HepG2 (cell line): ENCODE results near the gene AP3B1. TPM values are rescaled to one million over a fixed set of nuclear protein-coding genes. Genes with fewer than 3 reads are reported as not detected.

Experiments
- ATAC-seq: fragments of 200-7000 bp; cut with Tn5 transposase; 3 replicates; pipeline ENCODE4 v1.9.1; 2020; ENCODE audit warnings: mild to moderate bottlenecking, moderate library complexity
- BruUV-seq: library from RNA; stranded (reverse); fragments of 400-500 nt; replicated peaks from 2 replicates; lab custom pipeline; 2021; lab: Mats Ljungman, UMichigan
- CTCF ChIA-PET: fragments of 300-600 bp; formaldehyde crosslinking; extraction: SDS; loops from one replicate; lab custom pipeline; 2021; ENCODE audit warnings: low total read pairs, inconsistent platforms, low intra/inter-chr PET ratio; lab: Yijun Ruan, JAX
- POLR2A ChIA-PET: fragments of 350-600 bp; sonication (Branson Sonifier 250); formaldehyde crosslinking; loops from one replicate; lab custom pipeline; 2020; ENCODE audit warnings: antibody characterized with exemption, inconsistent platforms; lab: Yijun Ruan, JAX
- DNase-seq: peaks from one replicate; pipeline ENCODE4 v3.0.0-alpha.2; 2015; ENCODE audit warnings: low spot score
- FAIRE-seq: peaks from 3 replicates; lab custom pipeline; 2011; peaks lifted over from hg19 to GRCh38; lab: Jason Lieb, UNC
- H2AFZ ChIP-seq: one replicate; pipeline ENCODE4 v1.6.1; 2011; ENCODE audit warnings: low read length, inconsistent platforms
- H3K27ac ChIP-seq: fragments of 300-600 bp; 3 replicates; pipeline ENCODE4 v1.8.0; 2011; ENCODE audit warnings: mixed run types, mild to moderate bottlenecking, mixed read lengths, low read length, inconsistent platforms; ENCODE audit not compliant: insufficient read depth; ENCODE audit errors: extremely low read length
- H3K27me3 ChIP-seq, 2 experiments: fragments of 200-600 bp in 1 of 2; 2 replicates in 1 of 2; 3 replicates in 1 of 2; pipeline versions ENCODE4 v1.6.0 to v1.8.0; 2011; ENCODE audit warnings: low read length in 2 of 2, mild to moderate bottlenecking in 2 of 2, moderate library complexity in 2 of 2, inconsistent platforms in 1 of 2; ENCODE audit not compliant: insufficient read depth in 2 of 2, control insufficient read depth in 1 of 2
- H3K36me3 ChIP-seq, 2 experiments: fragments of 200-600 bp in 1 of 2; replicated peaks in 1 of 2; 2 replicates in 1 of 2; 3 replicates in 1 of 2; pipeline versions ENCODE4 v1.5.1 to v1.8.0; 2011; ENCODE audit warnings: low read length in 2 of 2, inconsistent platforms in 1 of 2; ENCODE audit not compliant: insufficient read depth in 2 of 2, control insufficient read depth in 1 of 2
- H3K4me1 ChIP-seq: 2 replicates; pipeline ENCODE4 v1.5.1; 2012; ENCODE audit warnings: low read length, inconsistent platforms; ENCODE audit not compliant: insufficient read depth
- H3K4me2 ChIP-seq: 2 replicates; pipeline ENCODE4 v1.6.0; 2011; ENCODE audit warnings: low read depth, low read length, inconsistent platforms
- H3K4me3 ChIP-seq, 3 experiments: fragments of 200-600 bp in 1 of 3; sonication (generic), shearing (Covaris generic) in 1 of 3; replicated peaks in 1 of 3; 2 replicates each; pipeline ENCODE4 v1.5.1; 2011 to 2016; ENCODE audit warnings: low read length in 3 of 3, inconsistent platforms in 2 of 3, low read depth in 2 of 3, mild to moderate bottlenecking in 2 of 3, control low read depth in 1 of 3, mixed read lengths in 1 of 3; ENCODE audit not compliant: insufficient read depth in 1 of 3
- H3K79me2 ChIP-seq: one replicate; pipeline ENCODE4 v1.6.1; 2011; ENCODE audit warnings: low read length, inconsistent platforms; ENCODE audit not compliant: insufficient read depth
- H3K9ac ChIP-seq: 2 replicates; pipeline ENCODE4 v1.6.0; 2011; ENCODE audit warnings: mild to moderate bottlenecking, low read depth, low read length, inconsistent platforms; ENCODE audit not compliant: insufficient read depth
- H3K9me3 ChIP-seq: 2 replicates; pipeline ENCODE4 v1.5.1; 2012; ENCODE audit warnings: mild to moderate bottlenecking, low read length
- H4K20me1 ChIP-seq: 2 replicates; pipeline ENCODE4 v1.6.0; 2011; ENCODE audit warnings: inconsistent platforms, mild to moderate bottlenecking, low read length, moderate library complexity; ENCODE audit not compliant: insufficient read depth
- ATF7 ChIP-seq, 2 experiments: fragments of 450-650 bp in 1 of 2; sonication (generic) in 1 of 2; formaldehyde crosslinking in 1 of 2; IDR thresholded peaks; 2 replicates each; pipeline versions ENCODE4 v1.4.0 to v1.6.1; 2016 to 2020; ENCODE audit warnings: antibody characterized with exemption in 1 of 2, mild to moderate bottlenecking in 1 of 2, missing genetic modification reagents in 1 of 2
- DPF2 ChIP-seq: sonication (generic); formaldehyde crosslinking; IDR thresholded peaks from 2 replicates; pipeline ENCODE4 v1.4.0; 2020; ENCODE audit warnings: mild to moderate bottlenecking, low read depth, missing genetic modification reagents, borderline replicate concordance
- ELF3 ChIP-seq: IDR thresholded peaks from 2 replicates; pipeline ENCODE4 v1.6.1; 2016; ENCODE audit warnings: missing genetic modification reagents, missing compliant biosample characterization
- FOXO1 ChIP-seq: sonication (generic); formaldehyde crosslinking; IDR thresholded peaks from 2 replicates; pipeline ENCODE4 v1.4.0; 2020; ENCODE audit warnings: missing genetic modification reagents
- GZF1 ChIP-seq: sonication (generic); formaldehyde crosslinking; IDR thresholded peaks from 2 replicates; pipeline ENCODE4 v1.5.1; 2020; ENCODE audit warnings: mild to moderate bottlenecking, missing genetic modification reagents
- HNRNPL ChIP-seq: fragments of 200-400 bp; formaldehyde crosslinking; IDR thresholded peaks from 2 replicates; pipeline ENCODE4 v1.6.1; 2017; ENCODE audit warnings: mild to moderate bottlenecking, low read depth, low read length
- KDM5A ChIP-seq: fragments of 200-600 bp; sonication (generic); IDR thresholded peaks from 2 replicates; pipeline ENCODE4 v1.7.0; 2018; ENCODE audit warnings: antibody characterized with exemption, mild to moderate bottlenecking, low read length, borderline replicate concordance
- KLF11 ChIP-seq: IDR thresholded peaks from 2 replicates; pipeline ENCODE4 v1.6.1; 2016; ENCODE audit warnings: missing compliant biosample characterization
- KLF12 ChIP-seq: sonication (generic); formaldehyde crosslinking; IDR thresholded peaks from 2 replicates; pipeline ENCODE4 v1.4.0; 2020; ENCODE audit warnings: missing genetic modification reagents, borderline replicate concordance
- MTA3 ChIP-seq: sonication (generic); formaldehyde crosslinking; IDR thresholded peaks from 2 replicates; pipeline ENCODE4 v1.4.0; 2020; ENCODE audit warnings: missing genetic modification reagents
- NCOA1 ChIP-seq: sonication (generic); formaldehyde crosslinking; IDR thresholded peaks from 2 replicates; pipeline ENCODE4 v1.9.0; 2021; ENCODE audit warnings: missing genetic modification reagents
- PAF1 ChIP-seq: IDR thresholded peaks from 2 replicates; pipeline ENCODE4 v1.6.1; 2016; ENCODE audit warnings: missing genetic modification reagents, missing compliant biosample characterization
- RAD21 ChIP-seq: fragments of 450-650 bp; formaldehyde crosslinking; IDR thresholded peaks from 2 replicates; pipeline ENCODE4 v1.5.0; 2020; ENCODE audit warnings: mild to moderate bottlenecking
- TMF1 ChIP-seq: sonication (generic); formaldehyde crosslinking; IDR thresholded peaks from 2 replicates; pipeline ENCODE4 v1.8.1; 2022; ENCODE audit warnings: low read depth, missing genetic modification reagents
- YY1 ChIP-seq: IDR thresholded peaks from 2 replicates; pipeline ENCODE4 v1.6.1; 2011; ENCODE audit warnings: low read length, low read depth, moderate library complexity, mild to moderate bottlenecking; ENCODE audit not compliant: insufficient read depth, insufficient replicate concordance
- ZFP41 ChIP-seq: sonication (generic); formaldehyde crosslinking; IDR thresholded peaks from 2 replicates; pipeline ENCODE4 v1.4.0; 2020; ENCODE audit warnings: mild to moderate bottlenecking, missing genetic modification reagents, borderline replicate concordance
- ZFP91 ChIP-seq: sonication (generic); formaldehyde crosslinking; IDR thresholded peaks from 2 replicates; pipeline ENCODE4 v1.9.0; 2022; ENCODE audit warnings: missing genetic modification reagents, mild to moderate bottlenecking, borderline replicate concordance
- ZNF160 ChIP-seq: sonication (generic); formaldehyde crosslinking; IDR thresholded peaks from 2 replicates; pipeline ENCODE4 v1.8.0; 2022; ENCODE audit warnings: mild to moderate bottlenecking, inconsistent platforms, missing genetic modification reagents
- ZNF367 ChIP-seq: sonication (generic); formaldehyde crosslinking; IDR thresholded peaks from 2 replicates; pipeline ENCODE4 v1.4.0; 2020; ENCODE audit warnings: missing genetic modification reagents, borderline replicate concordance
- ZNF615 ChIP-seq: sonication (generic); formaldehyde crosslinking; IDR thresholded peaks from 2 replicates; pipeline ENCODE4 v1.5.0; 2020; ENCODE audit warnings: mild to moderate bottlenecking, missing genetic modification reagents, borderline replicate concordance
- ZNF781 ChIP-seq: sonication (generic); formaldehyde crosslinking; IDR thresholded peaks from 2 replicates; pipeline ENCODE4 v1.5.1; 2020; ENCODE audit warnings: borderline replicate concordance, mild to moderate bottlenecking, missing genetic modification reagents; ENCODE audit errors: not compliant biosample characterization
- WGBS: methylation state at CpG from one replicate; pipeline ENCODE4 v1.1.6; 2017; ENCODE audit warnings: low lambda C conversion rate; 5-methylcytosine and 5-hydroxymethylcytosine counted together
- in situ Hi-C: cut with HindIII; loops from 2 replicates; pipeline ENCODE4 v1.10.0; 2017; ENCODE audit warnings: low pct_unique_long_range_greater_than_20kb; ENCODE audit not compliant: extremely low pct_ligation_motif_present
- intact Hi-C: fragments of 100-400 bp; cut with micrococcal nuclease; formaldehyde crosslinking; loops from one replicate; pipeline ENCODE4 v1.10.0; 2022; ENCODE audit not compliant: unreplicated experiment
- polyA plus RNA-seq, 8 experiments: library from polyadenylated mRNA; depleted of rRNA in 3 of 8; stranded (reverse) in 7 of 8; unstranded in 1 of 8; fragments of >200 nt; fragmentation: Illumina TruSeq in 4 of 8; extraction: Trizol in 4 of 8; gene quantifications; 2 replicates each; pipeline versions ENCODE4 v1.2.1 to v1.2.3, GENCODE V29; 2011 to 2016; ENCODE audit warnings: low read depth in 4 of 8, missing spikeins in 1 of 8, mixed read lengths in 1 of 8; ENCODE audit not compliant: insufficient read depth in 1 of 8
- total RNA-seq, 5 experiments: library from RNA; depleted of rRNA; stranded (reverse); fragments of >200 nt; fragmentation: Illumina TruSeq; extraction: Trizol; gene quantifications; 2 replicates each; pipeline ENCODE4 v1.2.3, GENCODE V29; 2016; ENCODE audit warnings: low read depth in 1 of 5
- TF ChIP-seq, protein P1 (sequence below): sonication (generic); formaldehyde crosslinking; IDR thresholded peaks from 2 replicates; pipeline ENCODE4 v1.4.0; 2020; ENCODE audit warnings: mild to moderate bottlenecking, missing genetic modification reagents

Gene AP3B1
- total and polyA plus RNA-seq, 2 of the 13 experiments (the other 11 are each of a cell fraction or from before 2014, with no cell fraction given) = 37.7 to 51.2 TPM

GRCh38 chr5:78251663-78252284 is 42.7 kb downstream of the AP3B1 start (continued):
- TF ChIP-seq TMF1 (CRISPR knock-in tag) (no peak), KDM5A (no peak), ZFP41 (no peak), ZNF160 (no peak), MTA3 (no peak), FOXO1 (CRISPR knock-in tag) (no peak), KLF12 (CRISPR knock-in tag) (no peak), ZFP91 (CRISPR knock-in tag) (no peak)

DNA sequence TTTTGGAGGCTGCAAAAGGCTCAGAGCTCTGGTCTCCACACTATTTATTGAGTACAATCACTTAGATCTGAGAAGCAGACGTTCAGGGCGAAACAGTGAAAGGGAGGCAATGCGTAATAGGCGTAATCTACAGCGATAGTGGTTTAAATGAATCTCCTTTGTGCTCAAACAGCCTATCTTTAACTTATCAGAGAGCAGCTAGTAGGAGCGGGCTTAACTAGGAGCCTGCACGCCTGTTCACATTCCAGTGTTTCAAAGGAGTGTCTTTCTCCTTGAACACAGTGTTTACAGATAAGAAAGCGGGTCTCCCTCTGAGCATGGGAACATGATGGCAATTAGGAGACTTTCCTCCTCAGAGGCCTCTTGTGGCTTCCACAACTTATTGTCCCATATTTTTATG is 49.4 kb downstream of the AP3B1 start:
- in situ Hi-C loops = no loop called here
- H3K4me1 ChIP-seq = no peaks in the 10 kb centered on the region
- no peak overlapping the region for H2AFZ ChIP-seq
- ChIA-PET POLR2A (no interaction called here), CTCF (no interaction called here)
- H4K20me1 ChIP-seq = no peaks in the 10 kb centered on the region
- no peak overlapping the region for H3K4me3 ChIP-seq
- H3K36me3 ChIP-seq = peaks cover 2 to 4% of the 10 kb centered on the region in 2 experiments; a peak in 3 of 5 replicates
- no peaks in the 10 kb centered on the region for H3K79me2 ChIP-seq
- H3K27me3 ChIP-seq = no peaks in the 10 kb centered on the region
- WGBS = 94% methylated on average over 8 of the region's 8 CpGs
- no peak overlapping the region for H3K4me2 ChIP-seq
- intact Hi-C loops = no loop called here
- H3K27ac ChIP-seq = no peak overlapping the region
- ATAC-seq (no peak), FAIRE-seq (no peak), DNase-seq (no peak)
- H3K9ac ChIP-seq = no peak overlapping the region
- BruUV-seq = no TSS peak
- H3K9me3 ChIP-seq = no peaks in the 10 kb centered on the region
- no peak for TF ChIP-seq YY1
- TF ChIP-seq ATF7 (IDR thresholded peaks at IDR 0.05) = no peak
- TF ChIP-seq ATF7 (CRISPR knock-in tag; IDR thresholded peaks at IDR 0.05) = no peak
- TF ChIP-seq, protein P1, sequence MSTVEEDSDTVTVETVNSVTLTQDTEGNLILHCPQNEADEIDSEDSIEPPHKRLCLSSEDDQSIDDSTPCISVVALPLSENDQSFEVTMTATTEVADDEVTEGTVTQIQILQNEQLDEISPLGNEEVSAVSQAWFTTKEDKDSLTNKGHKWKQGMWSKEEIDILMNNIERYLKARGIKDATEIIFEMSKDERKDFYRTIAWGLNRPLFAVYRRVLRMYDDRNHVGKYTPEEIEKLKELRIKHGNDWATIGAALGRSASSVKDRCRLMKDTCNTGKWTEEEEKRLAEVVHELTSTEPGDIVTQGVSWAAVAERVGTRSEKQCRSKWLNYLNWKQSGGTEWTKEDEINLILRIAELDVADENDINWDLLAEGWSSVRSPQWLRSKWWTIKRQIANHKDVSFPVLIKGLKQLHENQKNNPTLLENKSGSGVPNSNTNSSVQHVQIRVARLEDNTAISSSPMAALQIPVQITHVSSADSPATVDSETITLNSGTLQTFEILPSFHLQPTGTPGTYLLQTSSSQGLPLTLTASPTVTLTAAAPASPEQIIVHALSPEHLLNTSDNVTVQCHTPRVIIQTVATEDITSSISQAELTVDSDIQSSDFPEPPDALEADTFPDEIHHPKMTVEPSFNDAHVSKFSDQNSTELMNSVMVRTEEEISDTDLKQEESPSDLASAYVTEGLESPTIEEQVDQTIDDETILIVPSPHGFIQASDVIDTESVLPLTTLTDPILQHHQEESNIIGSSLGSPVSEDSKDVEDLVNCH (CRISPR knock-in tag) = no peak
- TF ChIP-seq GZF1 (CRISPR knock-in tag) = no peak
- no peak for TF ChIP-seq ZNF615 (CRISPR knock-in tag)
- TF ChIP-seq KLF11 (CRISPR knock-in tag) = no peak
- TF ChIP-seq ZNF781 (CRISPR knock-in tag) = no peak
- no peak for TF ChIP-seq HNRNPL
- TF ChIP-seq DPF2 (CRISPR knock-in tag) = no peak
- no peak for TF ChIP-seq NCOA1 (CRISPR knock-in tag)
- no peak for TF ChIP-seq ELF3 (CRISPR knock-in tag)
- TF ChIP-seq ZNF367 (CRISPR knock-in tag) = no peak
- no peak for TF ChIP-seq RAD21 (CRISPR knock-in tag)
- no peak for TF ChIP-seq PAF1 (CRISPR knock-in tag)
